Midbrain (tissue), 1 donor: ENCODE data around the gene OLFML1.

Experiments
- DNase-seq: peaks from one replicate; lab custom pipeline; 2025; lab: John Stamatoyannopoulos, UW

OLFML1 gene

GRCh38 chr11:7485186-7486097 is at the start of gene OLFML1:
OLFML1 (plus strand) TSS chr11:7485506; CDS start chr11:7485876, 370 bp downstream.
- DNase-seq, result no peak

GRCh38 chr11:7436146-7436545 is 49.2 kb upstream of the OLFML1 start:
- DNase-seq, result no peak

GRCh38 chr11:7436657-7437056 is 48.6 kb upstream of the OLFML1 start:
- peak; percentile 12 for DNase-seq

GRCh38 chr11:7437696-7438095 is 47.6 kb upstream of the OLFML1 start:
- DNase-seq, result no peak

- no peak for DNase-seq
Measured at GRCh38 chr11:7439746-7440320, 45.5 kb upstream of the OLFML1 start.

GRCh38 chr11:7442588-7443215 is 42.6 kb upstream of the OLFML1 start:
- DNase-seq, result peak; percentile 79

- DNase-seq, result no peak
Measured at GRCh38 chr11:7444091-7444981, 41.0 kb upstream of the OLFML1 start.

GRCh38 chr11:7445564-7445963 is 39.7 kb upstream of the OLFML1 start:
- no peak for DNase-seq

- no peak for DNase-seq
Measured at GRCh38 chr11:7448201-7448600, 37.1 kb upstream of the OLFML1 start.

- DNase-seq, result no peak
Measured at GRCh38 chr11:7449211-7449840, 36.0 kb upstream of the OLFML1 start.

- no peak for DNase-seq
Measured at GRCh38 chr11:7449841-7450214, 35.5 kb upstream of the OLFML1 start.

- no peak for DNase-seq
Measured at GRCh38 chr11:7450836-7451235, 34.5 kb upstream of the OLFML1 start.

- DNase-seq, result no peak
Measured at GRCh38 chr11:7451520-7451919, 33.8 kb upstream of the OLFML1 start.

GRCh38 chr11:7451952-7452494 is 33.3 kb upstream of the OLFML1 start:
- no peak for DNase-seq

GRCh38 chr11:7454854-7455253 is 30.5 kb upstream of the OLFML1 start:
- DNase-seq, result no peak

GRCh38 chr11:7457211-7457610 is 28.1 kb upstream of the OLFML1 start:
- DNase-seq, result no peak

GRCh38 chr11:7462706-7463105 is 22.6 kb upstream of the OLFML1 start:
- no peak for DNase-seq

GRCh38 chr11:7467652-7468051 is 17.7 kb upstream of the OLFML1 start:
- DNase-seq, result no peak

GRCh38 chr11:7469351-7469865 is 15.9 kb upstream of the OLFML1 start:
- no peak for DNase-seq

GRCh38 chr11:7471071-7471470 is 14.2 kb upstream of the OLFML1 start:
- DNase-seq, result no peak

- no peak for DNase-seq
Measured at GRCh38 chr11:7473717-7474116, 11.6 kb upstream of the OLFML1 start.
